Small intestine (tissue), 7 donors: Measurements from ENCODE around the gene CLCNKB. TPM values are rescaled to one million over a fixed set of nuclear protein-coding genes. Genes with fewer than 3 reads are reported as not detected.

Source experiments
- DNase-seq, 2 donors: peaks; one replicate each; pipeline versions ENCODE4 v3.0.0 to v3.0.0-alpha.2; 2013
- FAIRE-seq: peaks from 2 replicates; lab custom pipeline; 2012; peaks lifted over from hg19 to GRCh38; lab: Jason Lieb, UNC
- H3K27ac ChIP-seq, 3 donors: one replicate each; pipeline ENCODE4 v1.5.1; 2013; ENCODE audit warnings: low read length in 2 of 3, mild to moderate bottlenecking in 2 of 3, control low read depth in 1 of 3, inconsistent platforms in 1 of 3, low read depth in 1 of 3, moderate library complexity in 1 of 3
- H3K27me3 ChIP-seq, 3 donors: one replicate each; pipeline ENCODE4 v1.6.1; 2013; ENCODE audit warnings: low read length in 3 of 3, inconsistent platforms in 1 of 3; ENCODE audit not compliant: control insufficient read depth in 3 of 3, insufficient read depth in 3 of 3
- H3K36me3 ChIP-seq, 3 donors: one replicate each; pipeline ENCODE4 v1.6.1; 2013; ENCODE audit warnings: low read length in 3 of 3, inconsistent platforms in 1 of 3, low read depth in 1 of 3, mild to moderate bottlenecking in 1 of 3, moderate library complexity in 1 of 3; ENCODE audit not compliant: control insufficient read depth in 3 of 3, insufficient read depth in 2 of 3
- H3K4me1 ChIP-seq, 3 donors: one replicate each; pipeline ENCODE4 v1.6.1; 2013; ENCODE audit warnings: low read length in 2 of 3, inconsistent platforms in 1 of 3, low read depth in 1 of 3, mild to moderate bottlenecking in 1 of 3, moderate library complexity in 1 of 3; ENCODE audit not compliant: control insufficient read depth in 3 of 3, insufficient read depth in 2 of 3
- H3K4me3 ChIP-seq, 3 donors: one replicate each; pipeline ENCODE4 v1.5.1; 2013; ENCODE audit warnings: low read length in 3 of 3, control low read depth in 1 of 3, inconsistent platforms in 1 of 3, low read depth in 1 of 3, mild to moderate bottlenecking in 1 of 3, moderate library complexity in 1 of 3
- H3K9me3 ChIP-seq, 2 donors: one replicate each; pipeline ENCODE4 v1.6.1; 2013; ENCODE audit warnings: low read depth in 1 of 2, low read length in 1 of 2; ENCODE audit not compliant: control insufficient read depth in 2 of 2, insufficient read depth in 1 of 2
- WGBS, 3 donors: extraction: QIAGEN DNeasy Blood & Tissue Kit; methylation state at CpG; one replicate each; pipeline ENCODE4 v1.1.7; 2013; 5-methylcytosine and 5-hydroxymethylcytosine counted together
- polyA plus RNA-seq, 4 donors: library from polyadenylated mRNA; stranded (reverse) in 3 of 4; unstranded in 1 of 4; fragments of 200-250 nt in 3 of 4; fragments of 120-200 nt in 1 of 4; gene quantifications; one replicate each; pipeline versions ENCODE4 v1.2.1 to v1.2.3, GENCODE V29; 2013
- donor health status: healthy with polysubstance abuse.
- donor health status: control.
- donor health status: control.
- donor health status: Bipolar disorder and iron deficiency.
- donor health status: healthy.

The CLCNKB gene
- polyA plus RNA-seq, 4 donors: 0.04 to 0.19 TPM; not detected in 2

GRCh38 chr1:16064536-16065268 lies 21.1 kb downstream of the CLCNKB start:
- WGBS, 3 donors: 45 to 48% (median 45%) methylated on average over 13 of the region's 13 CpGs
- Histone ChIP-seq H3K36me3 (no peaks in the 10 kb centered on the region), H3K27ac (no peak overlapping the region), H3K4me1 (peaks cover 0 to 54% (median 0%) of the 10 kb centered on the region in 3 donors), H3K27me3 (no peaks in the 10 kb centered on the region), H3K4me3 (no peak overlapping the region), H3K9me3 (no peaks in the 10 kb centered on the region)
- FAIRE-seq (no peak), DNase-seq (no peak)

- H3K27me3 ChIP-seq: no peaks in the 10 kb centered on the region
- H3K4me3 ChIP-seq: no peak overlapping the region
- H3K4me1 ChIP-seq: peaks cover 0 to 54% (median 0%) of the 10 kb centered on the region in 3 donors
- DNase-seq (no peak), FAIRE-seq (no peak)
- no peaks in the 10 kb centered on the region for H3K9me3 ChIP-seq
- H3K36me3 ChIP-seq: no peaks in the 10 kb centered on the region
- 66 to 79% (median 76%) methylated on average over 7 to 8 of the region's 8 CpGs for WGBS, 3 donors
- H3K27ac ChIP-seq: no peak overlapping the region
Measured at GRCh38 chr1:16065269-16065576, 21.6 kb downstream of the CLCNKB start.

GRCh38 chr1:16066245-16066644 lies 22.7 kb downstream of the CLCNKB start:
- DNase-seq (no peak), FAIRE-seq (no peak)
- Histone ChIP-seq H3K4me3 (no peak overlapping the region), H3K27ac (no peak overlapping the region), H3K9me3 (no peaks in the 10 kb centered on the region), H3K4me1 (peaks cover 0 to 49% (median 0%) of the 10 kb centered on the region in 3 donors), H3K36me3 (no peaks in the 10 kb centered on the region), H3K27me3 (no peaks in the 10 kb centered on the region)
- 61 to 79% (median 62%) methylated on average over 4 of the region's 4 CpGs for WGBS, 3 donors

GRCh38 chr1:16067127-16067768 lies 23.7 kb downstream of the CLCNKB start:
- Histone ChIP-seq H3K4me1 (peaks cover 0 to 46% (median 0%) of the 10 kb centered on the region in 3 donors), H3K36me3 (no peaks in the 10 kb centered on the region), H3K27me3 (no peaks in the 10 kb centered on the region), H3K9me3 (no peaks in the 10 kb centered on the region), H3K27ac (peak overlapping the region in 1 of 3 donors; percentile 69), H3K4me3 (no peak overlapping the region)
- FAIRE-seq (no peak), DNase-seq (peak; percentile 74 to 98)
- 9 to 53% (median 22%) methylated on average over 6 of the region's 6 CpGs for WGBS, 3 donors

- no peak for DNase-seq
- Histone ChIP-seq H3K27me3 (no peaks in the 10 kb centered on the region), H3K9me3 (no peaks in the 10 kb centered on the region), H3K4me1 (peaks cover 0 to 48% (median 0%) of the 10 kb centered on the region in 3 donors), H3K36me3 (no peaks in the 10 kb centered on the region), H3K4me3 (no peak overlapping the region), H3K27ac (peak overlapping the region in 1 of 3 donors; percentile 69)
- WGBS, 3 donors: 31 to 64% (median 56%) methylated on average over 13 of the region's 13 CpGs
- no peak for FAIRE-seq
Measured at GRCh38 chr1:16067933-16068332, 24.4 kb downstream of the CLCNKB start.

GRCh38 chr1:16068356-16069270 lies 25.0 kb downstream of the CLCNKB start:
- Histone ChIP-seq H3K27ac (peak overlapping the region in 1 of 3 donors; percentile 69), H3K36me3 (no peaks in the 10 kb centered on the region), H3K9me3 (no peaks in the 10 kb centered on the region), H3K27me3 (peaks cover 0 to under 1% (median 0%) of the 10 kb centered on the region in 3 donors), H3K4me3 (no peak overlapping the region), H3K4me1 (peaks cover 0 to 50% (median 0%) of the 10 kb centered on the region in 3 donors)
- FAIRE-seq (no peak), DNase-seq (no peak)
- 50 to 61% (median 61%) methylated on average over 11 of the region's 11 CpGs for WGBS, 3 donors

- 88 to 90% (median 89%) methylated on average over 9 of the region's 9 CpGs for WGBS, 3 donors
Measured at GRCh38 chr1:16070640-16071355, 27.2 kb downstream of the CLCNKB start.

More at GRCh38 chr1:16070640-16071355, 27.2 kb downstream of the CLCNKB start:
- FAIRE-seq (no peak), DNase-seq (no peak)
- H3K36me3 ChIP-seq: no peaks in the 10 kb centered on the region
- no peaks in the 10 kb centered on the region for H3K9me3 ChIP-seq
- H3K27ac ChIP-seq: no peak overlapping the region
- H3K4me1 ChIP-seq: peaks cover 0 to 40% (median 0%) of the 10 kb centered on the region in 3 donors
- H3K27me3 ChIP-seq: peaks cover 0 to 5% (median 0%) of the 10 kb centered on the region in 3 donors
- H3K4me3 ChIP-seq: no peak overlapping the region
